CD4-positive, alpha-beta T cell treated with Interleukin-10 for 1 hour (primary cell): ENCODE measurements around the gene RPS6KC1.
A peak's percentile ranks its signal among the peaks of the same experiment; 100 is the strongest.
"Not testable (repeated sequence)": the region's sequence is repeated elsewhere in the genome, so short reads cannot be mapped to it uniquely, and the experiment has no call there.

ENCODE experiments used
- DNase-seq: peaks from one replicate; pipeline ENCODE4 v3.0.0-alpha.2; 2020

The RPS6KC1 gene

GRCh38 chr1:213051127-213051880, at the start of gene RPS6KC1:
TSS of gene RPS6KC1 (plus strand) at chr1:213051241. CDS start at chr1:213051405, 164 bp downstream.
- DNase-seq = peak; percentile 82

GRCh38 chr1:213003256-213003655, 47.8 kb upstream of the RPS6KC1 start:
- no peak for DNase-seq

- peak; percentile 3 for DNase-seq
These were observed 42.5 kb upstream of the RPS6KC1 start for GRCh38 chr1:213008564-213008963.

GRCh38 chr1:213014642-213015041, 36.4 kb upstream of the RPS6KC1 start:
- no peak for DNase-seq

GRCh38 chr1:213015099-213016050, 35.7 kb upstream of the RPS6KC1 start, which contains the start of gene ANGEL2:
TSS of gene ANGEL2 (minus strand) at chr1:213015867. CDS start at chr1:213015671, 196 bp downstream.
- peak; percentile 97 for DNase-seq

- DNase-seq = no peak
These were observed 33.4 kb upstream of the RPS6KC1 start for GRCh38 chr1:213017447-213018273.

- DNase-seq = no peak
These were observed 31.6 kb upstream of the RPS6KC1 start for GRCh38 chr1:213019450-213019849.

GRCh38 chr1:213020016-213020415, 31.0 kb upstream of the RPS6KC1 start:
- no peak for DNase-seq

GRCh38 chr1:213027024-213027423, 24.0 kb upstream of the RPS6KC1 start:
- not testable (repeated sequence) for DNase-seq

- DNase-seq = no peak
These were observed 18.4 kb upstream of the RPS6KC1 start for GRCh38 chr1:213032651-213033050.

GRCh38 chr1:213034713-213035112, 16.3 kb upstream of the RPS6KC1 start:
- DNase-seq = no peak

GRCh38 chr1:213035573-213035972, 15.5 kb upstream of the RPS6KC1 start:
- DNase-seq = no peak

- DNase-seq = no peak
These were observed 9.6 kb upstream of the RPS6KC1 start for GRCh38 chr1:213041443-213041842.

- DNase-seq = not testable (repeated sequence)
These were observed 5.5 kb upstream of the RPS6KC1 start for GRCh38 chr1:213045321-213046226.

GRCh38 chr1:213049232-213049631, 1.8 kb upstream of the RPS6KC1 start:
- no peak for DNase-seq

GRCh38 chr1:213050745-213051126, 305 bp upstream of the RPS6KC1 start:
- DNase-seq = no peak

GRCh38 chr1:213051881-213052202, 801 bp downstream of the RPS6KC1 start:
- DNase-seq = no peak

GRCh38 chr1:213053455-213053854, 2.4 kb downstream of the RPS6KC1 start:
- DNase-seq = no peak

- no peak for DNase-seq
These were observed 3.1 kb downstream of the RPS6KC1 start for GRCh38 chr1:213054142-213054541.

GRCh38 chr1:213054733-213055591, 3.9 kb downstream of the RPS6KC1 start:
- DNase-seq = no peak

GRCh38 chr1:213055767-213056166, 4.7 kb downstream of the RPS6KC1 start:
- DNase-seq = no peak
